NB4 (cell line): ENCODE measurements around the gene CDH13.

Experiments used
- DNase-seq: peaks from one replicate; pipeline ENCODE4 v3.0.0; 2010; ENCODE audit warnings: low read depth
- H3K4me3 ChIP-seq: one replicate; pipeline ENCODE4 v1.5.1; 2011; ENCODE audit warnings: mild to moderate bottlenecking, low read depth, low read length, moderate library complexity
- MYC ChIP-seq: IDR thresholded peaks from 2 replicates; pipeline ENCODE4 v1.6.1; 2011; ENCODE audit warnings: low read depth, low read length
- POLR2A ChIP-seq: IDR thresholded peaks from 2 replicates; pipeline ENCODE4 v1.6.1; 2011; ENCODE audit warnings: mild to moderate bottlenecking; ENCODE audit not compliant: insufficient read length; ENCODE audit errors: extremely low read depth
- TF ChIP-seq, protein P1 (sequence below): IDR thresholded peaks from one replicate; pipeline ENCODE4 v1.5.1; 2012; ENCODE audit warnings: low read depth, low read length
- TF ChIP-seq, protein P2 (sequence below): IDR thresholded peaks from 2 replicates; pipeline ENCODE4 v1.6.1; 2011; ENCODE audit warnings: low read depth, low read length

The CDH13 gene

DNA sequence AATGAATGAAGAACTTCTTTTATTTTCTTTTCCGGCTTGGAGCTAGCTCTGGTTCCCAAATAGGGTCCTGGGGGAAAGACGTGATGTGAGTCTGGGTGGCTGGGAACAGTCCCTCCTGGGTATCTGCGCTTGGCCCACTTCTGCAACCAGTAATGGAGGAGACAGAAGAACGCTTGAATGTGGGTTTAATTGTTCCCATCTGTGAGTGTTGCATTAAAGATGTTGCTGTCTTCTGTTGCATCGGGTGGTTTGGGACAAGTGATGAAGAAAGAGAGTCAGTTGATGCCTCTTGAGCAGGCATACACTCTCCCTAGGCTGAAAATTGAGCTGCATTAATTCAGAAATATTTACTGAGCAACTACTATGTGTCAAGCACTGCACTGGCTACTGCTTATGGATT is 511.1 kb downstream of the CDH13 start:
- TF ChIP-seq, protein P1, sequence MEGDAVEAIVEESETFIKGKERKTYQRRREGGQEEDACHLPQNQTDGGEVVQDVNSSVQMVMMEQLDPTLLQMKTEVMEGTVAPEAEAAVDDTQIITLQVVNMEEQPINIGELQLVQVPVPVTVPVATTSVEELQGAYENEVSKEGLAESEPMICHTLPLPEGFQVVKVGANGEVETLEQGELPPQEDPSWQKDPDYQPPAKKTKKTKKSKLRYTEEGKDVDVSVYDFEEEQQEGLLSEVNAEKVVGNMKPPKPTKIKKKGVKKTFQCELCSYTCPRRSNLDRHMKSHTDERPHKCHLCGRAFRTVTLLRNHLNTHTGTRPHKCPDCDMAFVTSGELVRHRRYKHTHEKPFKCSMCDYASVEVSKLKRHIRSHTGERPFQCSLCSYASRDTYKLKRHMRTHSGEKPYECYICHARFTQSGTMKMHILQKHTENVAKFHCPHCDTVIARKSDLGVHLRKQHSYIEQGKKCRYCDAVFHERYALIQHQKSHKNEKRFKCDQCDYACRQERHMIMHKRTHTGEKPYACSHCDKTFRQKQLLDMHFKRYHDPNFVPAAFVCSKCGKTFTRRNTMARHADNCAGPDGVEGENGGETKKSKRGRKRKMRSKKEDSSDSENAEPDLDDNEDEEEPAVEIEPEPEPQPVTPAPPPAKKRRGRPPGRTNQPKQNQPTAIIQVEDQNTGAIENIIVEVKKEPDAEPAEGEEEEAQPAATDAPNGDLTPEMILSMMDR = no peak
- TF ChIP-seq POLR2A = no peak
- TF ChIP-seq, protein P2, sequence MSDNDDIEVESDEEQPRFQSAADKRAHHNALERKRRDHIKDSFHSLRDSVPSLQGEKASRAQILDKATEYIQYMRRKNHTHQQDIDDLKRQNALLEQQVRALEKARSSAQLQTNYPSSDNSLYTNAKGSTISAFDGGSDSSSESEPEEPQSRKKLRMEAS = no peak
- no peak for TF ChIP-seq MYC
- peak overlapping the region; percentile 17 for H3K4me3 ChIP-seq
- DNase-seq = no peak

DNA sequence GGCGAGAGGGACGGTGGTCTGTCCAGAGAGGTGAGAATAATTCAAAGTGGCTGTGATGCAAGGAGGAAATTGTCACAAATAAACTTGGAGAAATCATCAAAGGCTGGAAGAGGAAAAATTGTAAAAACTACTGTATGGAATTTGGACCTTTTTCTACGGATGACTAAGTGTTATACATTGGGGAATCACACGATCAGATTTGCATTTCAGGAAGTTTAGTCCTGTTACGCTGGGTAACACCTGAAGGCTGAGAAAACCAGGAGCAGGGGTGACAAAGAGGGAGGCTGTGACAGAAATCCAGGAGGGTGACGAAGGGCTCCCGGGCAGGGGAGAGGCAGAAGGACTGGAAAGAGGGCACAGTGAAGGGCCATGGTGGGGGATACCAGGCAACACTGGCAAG is 511.7 kb downstream of the CDH13 start:
- H3K4me3 ChIP-seq = no peak overlapping the region
- TF ChIP-seq, protein P1 = no peak
- TF ChIP-seq POLR2A (no peak), MYC (no peak)
- TF ChIP-seq, protein P2 = no peak
- DNase-seq = no peak

DNA sequence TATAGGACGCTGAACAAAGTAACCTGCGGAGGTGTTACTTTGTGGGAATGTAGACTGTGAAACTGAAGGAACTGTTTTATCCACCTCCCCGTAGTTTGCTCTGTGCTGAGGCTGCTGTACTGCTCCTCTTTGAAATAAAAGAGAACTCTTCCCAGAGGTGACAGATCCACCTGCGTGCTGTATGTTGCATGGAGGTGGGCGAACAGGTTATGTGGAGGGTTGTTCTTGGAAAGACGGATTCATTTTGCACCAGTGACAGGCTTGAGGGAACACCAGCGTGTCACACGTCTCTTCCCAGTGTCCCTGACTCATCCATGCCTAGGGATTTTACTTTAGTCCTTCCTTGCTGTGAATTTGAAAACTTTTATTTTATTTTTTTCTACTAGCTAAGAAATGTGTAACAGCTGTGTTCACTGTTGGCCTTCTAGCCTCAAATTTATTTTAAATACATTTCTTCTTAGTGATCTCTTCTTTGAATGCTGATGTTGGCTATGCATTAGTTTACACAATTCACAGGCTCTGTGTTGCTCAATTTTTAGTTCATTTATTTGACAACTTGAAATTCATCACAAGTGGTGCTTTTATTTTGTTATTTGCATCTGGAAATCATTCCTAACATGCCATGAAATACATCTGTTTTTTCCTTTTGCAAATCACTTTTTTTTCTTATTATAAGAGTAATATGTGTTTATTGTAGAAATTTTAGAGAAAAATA is 512.4 kb downstream of the CDH13 start:
- TF ChIP-seq MYC (no peak), POLR2A (no peak)
- TF ChIP-seq, protein P2 = no peak
- TF ChIP-seq, protein P1 = no peak
- H3K4me3 ChIP-seq = no peak overlapping the region
- no peak for DNase-seq

DNA sequence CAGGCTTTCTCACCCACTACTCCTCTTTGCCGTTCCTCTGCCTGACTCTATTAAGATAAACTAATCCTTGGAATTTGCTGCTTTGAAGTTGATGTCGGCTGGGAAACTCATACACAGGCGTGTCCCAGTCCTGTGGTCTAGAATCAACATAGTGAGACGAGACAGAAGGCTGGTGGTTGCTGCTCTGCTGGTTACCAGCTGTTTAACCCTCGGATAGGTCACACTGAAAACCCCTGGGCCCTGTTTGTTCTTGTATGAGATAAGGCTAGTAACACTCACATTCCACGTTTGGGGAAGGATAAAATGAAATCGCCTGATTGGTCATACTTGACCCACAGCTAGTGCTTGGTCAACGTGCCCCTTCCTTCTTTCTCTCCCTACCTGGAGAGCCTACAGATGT is 517.0 kb downstream of the CDH13 start:
- no peak for DNase-seq
- no peak overlapping the region for H3K4me3 ChIP-seq
- TF ChIP-seq, protein P2 = no peak
- TF ChIP-seq POLR2A (no peak), MYC (no peak)
- TF ChIP-seq, protein P1 = no peak

DNA sequence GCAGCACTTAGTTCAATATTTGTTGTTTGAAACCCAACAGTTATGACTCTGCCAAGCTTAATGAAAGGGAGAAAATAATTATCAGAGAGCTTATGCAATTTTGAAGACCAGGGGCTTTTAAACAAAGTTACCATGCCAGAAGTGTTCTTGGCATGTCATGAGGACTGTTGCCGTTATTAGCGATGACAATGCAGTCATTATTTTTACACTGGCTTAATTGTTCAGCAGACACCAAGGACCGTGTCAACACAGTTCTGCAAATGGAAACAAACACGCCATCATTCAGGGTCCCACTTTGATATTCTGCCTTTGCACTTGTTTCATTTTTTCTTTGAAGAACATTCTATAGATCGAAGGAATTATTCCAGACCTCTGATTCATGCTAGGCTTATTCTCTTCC is 518.5 kb downstream of the CDH13 start:
- H3K4me3 ChIP-seq = no peak overlapping the region
- no peak for TF ChIP-seq MYC
- TF ChIP-seq, protein P1 = no peak
- TF ChIP-seq, protein P2 = no peak
- no peak for TF ChIP-seq POLR2A
- no peak for DNase-seq
